ENCODE results near the gene PDE8A. TPM values are rescaled to one million over a fixed set of nuclear protein-coding genes. Genes with fewer than 3 reads are reported as not detected.

PDE8A gene
- total RNA-seq, result 7.0 and 8.6 TPM in 2 replicates
- long read RNA-seq, partial matches to known transcripts, result 3 of 4 reads
- long read RNA-seq, other reads (novel, unspliced or antisense), result 1 of 4 reads

DNA sequence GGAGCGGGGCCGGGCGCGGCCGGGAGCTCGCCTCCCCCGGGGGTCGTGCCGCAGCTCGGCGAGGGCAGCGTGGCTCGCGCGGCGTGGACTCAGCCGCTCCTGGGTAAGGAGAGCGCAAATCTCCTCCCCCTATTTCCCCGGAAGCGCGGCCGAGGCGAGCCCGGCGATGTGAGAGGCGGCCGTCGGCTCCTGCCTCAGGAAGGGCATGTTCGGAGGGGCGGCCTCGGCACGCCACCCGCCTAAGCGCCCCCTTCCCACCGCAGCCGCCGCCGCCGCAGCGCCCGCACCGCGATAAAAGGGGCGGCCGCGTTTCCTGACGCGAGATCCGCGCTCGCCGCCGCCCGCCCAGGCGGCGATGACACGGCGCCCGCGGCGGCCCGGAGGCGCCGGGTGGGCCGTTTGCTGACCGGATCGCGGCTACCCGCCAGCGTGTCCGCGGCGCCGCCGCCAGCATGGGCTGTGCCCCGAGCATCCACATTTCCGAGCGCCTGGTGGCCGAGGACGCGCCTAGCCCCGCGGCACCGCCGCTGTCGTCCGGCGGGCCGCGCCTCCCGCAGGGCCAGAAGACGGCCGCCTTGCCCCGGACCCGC, at the start of gene PDE8A:
PDE8A (plus strand) TSS at position 146 of the 590 bp plus-strand sequence; CDS start at position 453, 307 bp downstream.
- Mint-ChIP-seq H3K4me3 (peak within 1 kb of the TSS; percentile 89), H3K4me1 (peaks cover 13% of the 10 kb centered on the region), H3K9me3 (no peaks in the 10 kb centered on the region), H3K27me3 (ENCODE audit: low read depth) (peaks cover 67% of the 10 kb centered on the region), H3K27ac (ENCODE audit: unreplicated experiment) (no peak within 1 kb of the TSS), H3K36me3 (ENCODE audit: low read depth) (no peaks in the 10 kb centered on the region)
- DNase-seq (ENCODE audit: low read depth, low spot score), result peak; percentile 23
- peak; percentile 39 for TF ChIP-seq CTCF (conservative IDR thresholded peaks at IDR 0.05)

GRCh38 chr15:84934942-84935729, 46.5 kb upstream of the PDE8A start:
- Mint-ChIP-seq H3K9me3 (no peaks in the 10 kb centered on the region), H3K27me3 (ENCODE audit: low read depth) (peaks cover 5% of the 10 kb centered on the region), H3K4me3 (no peak overlapping the region), H3K4me1 (peaks cover 4% of the 10 kb centered on the region), H3K36me3 (ENCODE audit: low read depth) (no peaks in the 10 kb centered on the region), H3K27ac (ENCODE audit: unreplicated experiment) (no peak overlapping the region)
- no peak for DNase-seq (ENCODE audit: low read depth, low spot score)
- no peak for TF ChIP-seq CTCF (conservative IDR thresholded peaks at IDR 0.05)

- H3K4me3 Mint-ChIP-seq, result no peak overlapping the region
- H3K27me3 Mint-ChIP-seq (ENCODE audit: low read depth), result peaks cover 5% of the 10 kb centered on the region
- H3K36me3 Mint-ChIP-seq (ENCODE audit: low read depth), result no peaks in the 10 kb centered on the region
- H3K27ac Mint-ChIP-seq (ENCODE audit: unreplicated experiment), result peak overlapping the region; percentile 32
- TF ChIP-seq CTCF (conservative IDR thresholded peaks at IDR 0.05), result no peak
- no peaks in the 10 kb centered on the region for H3K9me3 Mint-ChIP-seq
- peaks cover 4% of the 10 kb centered on the region for H3K4me1 Mint-ChIP-seq
- no peak for DNase-seq (ENCODE audit: low read depth, low spot score)
Measured at GRCh38 chr15:84937144-84937543, 44.5 kb upstream of the PDE8A start.

- H3K4me1 Mint-ChIP-seq, result peaks cover 4% of the 10 kb centered on the region
- no peaks in the 10 kb centered on the region for H3K9me3 Mint-ChIP-seq
- TF ChIP-seq CTCF (conservative IDR thresholded peaks at IDR 0.05), result no peak
- H3K27me3 Mint-ChIP-seq (ENCODE audit: low read depth), result peaks cover 5% of the 10 kb centered on the region
- H3K4me3 Mint-ChIP-seq, result no peak overlapping the region
- no peak overlapping the region for H3K27ac Mint-ChIP-seq (ENCODE audit: unreplicated experiment)
- DNase-seq (ENCODE audit: low read depth, low spot score), result no peak
- no peaks in the 10 kb centered on the region for H3K36me3 Mint-ChIP-seq (ENCODE audit: low read depth)
Measured at GRCh38 chr15:84938726-84939125, 42.9 kb upstream of the PDE8A start.

GRCh38 chr15:84940399-84940798, 41.3 kb upstream of the PDE8A start:
- Mint-ChIP-seq H3K27ac (ENCODE audit: unreplicated experiment) (no peak overlapping the region), H3K27me3 (ENCODE audit: low read depth) (peaks cover 5% of the 10 kb centered on the region), H3K4me1 (peaks cover 4% of the 10 kb centered on the region), H3K9me3 (no peaks in the 10 kb centered on the region), H3K4me3 (no peak overlapping the region), H3K36me3 (ENCODE audit: low read depth) (no peaks in the 10 kb centered on the region)
- TF ChIP-seq CTCF (conservative IDR thresholded peaks at IDR 0.05), result no peak
- DNase-seq (ENCODE audit: low read depth, low spot score), result no peak
